Measurements from ENCODE around the gene NSRP1. TPM values are rescaled to one million over a fixed set of nuclear protein-coding genes. Genes with fewer than 3 reads are reported as not detected.

The NSRP1 gene
- total and polyA plus RNA-seq, 11 donors = 10.6 to 36.6 (median 25.1) TPM

DNA sequence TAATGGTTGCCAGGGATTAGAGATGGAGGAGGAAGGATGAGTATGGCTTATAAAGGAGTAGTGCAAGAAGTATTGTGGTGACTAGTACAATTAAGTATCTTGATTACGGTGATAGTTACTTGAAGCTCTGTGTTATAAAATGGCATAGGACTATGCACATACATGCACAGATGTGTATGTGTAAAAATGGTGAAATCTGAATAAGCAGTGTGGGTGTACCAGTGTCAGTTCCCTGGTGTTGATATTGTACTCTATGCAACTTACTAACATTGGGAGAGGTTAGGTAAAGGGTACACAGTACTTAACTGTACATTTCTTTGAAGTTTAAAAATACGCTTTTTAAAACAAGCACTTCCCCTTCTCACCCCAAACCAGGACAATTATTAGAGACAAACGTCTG, 48.5 kb downstream of the NSRP1 start:
- WGBS, 4 donors = 82 to 88% (median 85%) methylated on average over 3 of the region's 3 CpGs
- Histone ChIP-seq H3K27me3 (no peaks in the 10 kb centered on the region), H3K27ac (no peak overlapping the region), H3K9me3 (peaks cover 0 to 7% (median 0%) of the 10 kb centered on the region in 12 donors), H3K4me3 (no peak overlapping the region), H3K36me3 (peaks cover 0 to 48% (median 18%) of the 10 kb centered on the region in 9 donors), H3K4me1 (no peaks in the 10 kb centered on the region)
- TF ChIP-seq POLR2A (IDR thresholded peaks at IDR 0.05) (no peak), CTCF (IDR thresholded peaks at IDR 0.05) (no peak)
- intact Hi-C loops (cut with DNase I) = no loop called here
- no peak for ATAC-seq
- no peak for DNase-seq

GRCh38 chr17:30165960-30166359, 49.3 kb downstream of the NSRP1 start:
- peaks cover 0 to 46% (median 11%) of the 10 kb centered on the region in 9 donors for H3K36me3 ChIP-seq
- ATAC-seq (no peak), DNase-seq (no peak)
- no peak overlapping the region for H3K4me3 ChIP-seq
- H3K27ac ChIP-seq = no peak overlapping the region
- no peak for TF ChIP-seq CTCF (IDR thresholded peaks at IDR 0.05)
- no peak for TF ChIP-seq POLR2A (IDR thresholded peaks at IDR 0.05)
- H3K9me3 ChIP-seq = no peaks in the 10 kb centered on the region
- WGBS, 4 donors = 73 to 81% (median 80%) methylated on average over 1 of the region's 1 CpG
- H3K27me3 ChIP-seq = no peaks in the 10 kb centered on the region
- no peaks in the 10 kb centered on the region for H3K4me1 ChIP-seq
- intact Hi-C loops (cut with DNase I) = no loop called here

DNA sequence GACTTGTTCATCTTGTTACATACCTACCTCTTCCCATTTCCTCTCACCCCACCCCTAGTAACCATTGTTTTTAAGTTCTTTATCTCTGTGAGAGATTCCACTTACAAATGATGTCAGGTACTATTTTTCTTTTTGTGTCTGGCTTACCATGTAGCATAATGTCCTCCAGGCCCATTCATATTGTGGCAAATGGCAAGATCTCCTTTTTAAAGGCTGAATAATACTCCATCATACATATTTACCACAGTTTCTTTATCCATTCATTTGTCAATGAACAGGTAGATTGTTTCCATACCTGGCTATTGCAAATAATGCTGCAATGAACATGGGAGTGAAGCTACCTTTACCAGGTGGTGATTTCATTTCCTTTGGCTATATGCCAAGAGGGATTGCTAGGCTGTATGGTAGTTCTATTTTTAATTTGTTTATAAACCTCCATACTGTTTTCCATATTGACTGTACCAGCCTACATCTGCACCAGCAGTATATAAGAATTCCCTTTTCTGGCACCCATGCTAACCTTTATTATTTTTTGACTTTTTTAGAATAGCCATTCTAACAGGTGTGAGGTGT, 53.9 kb downstream of the NSRP1 start:
- Histone ChIP-seq H3K4me3 (no peak overlapping the region), H3K36me3 (peaks cover 0 to 55% (median 26%) of the 10 kb centered on the region in 9 donors), H3K27me3 (no peaks in the 10 kb centered on the region), H3K9me3 (no peaks in the 10 kb centered on the region), H3K4me1 (no peaks in the 10 kb centered on the region), H3K27ac (no peak overlapping the region)
- no peak for TF ChIP-seq CTCF (IDR thresholded peaks at IDR 0.05)
- no peak for TF ChIP-seq POLR2A (IDR thresholded peaks at IDR 0.05)
- DNase-seq (no peak), ATAC-seq (no peak)
- intact Hi-C loops (cut with DNase I) = no loop called here

DNA sequence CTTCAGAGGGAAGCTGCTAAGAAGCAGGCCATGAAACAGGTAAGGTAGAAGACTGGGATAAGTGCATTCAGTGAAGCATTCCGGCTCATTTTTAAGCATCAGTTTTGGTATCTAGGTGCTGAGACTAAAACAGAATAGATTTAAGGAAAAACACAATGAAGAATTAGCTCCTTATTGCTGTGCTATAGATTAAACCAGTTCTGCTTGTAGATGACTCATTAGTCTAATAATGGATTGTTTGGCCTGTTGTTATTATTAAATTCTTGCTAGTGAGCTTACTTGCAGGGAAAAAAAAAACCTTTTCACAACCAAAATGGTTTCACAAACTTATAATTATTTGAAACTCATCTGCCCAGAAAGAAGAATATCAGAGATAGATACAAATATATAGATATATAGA, 55.9 kb downstream of the NSRP1 start:
- no peak overlapping the region for H3K4me3 ChIP-seq
- ATAC-seq = no peak
- H3K4me1 ChIP-seq = no peaks in the 10 kb centered on the region
- 97 to 100% (median 98%) methylated on average over 1 of the region's 1 CpG for WGBS, 4 donors
- no peak for TF ChIP-seq CTCF (IDR thresholded peaks at IDR 0.05)
- no peak for TF ChIP-seq POLR2A (IDR thresholded peaks at IDR 0.05)
- H3K27ac ChIP-seq = no peak overlapping the region
- H3K36me3 ChIP-seq = peaks cover 0 to 65% (median 36%) of the 10 kb centered on the region in 9 donors
- H3K9me3 ChIP-seq = no peaks in the 10 kb centered on the region
- intact Hi-C loops (cut with DNase I) = no loop called here
- DNase-seq = no peak
- H3K27me3 ChIP-seq = no peaks in the 10 kb centered on the region
